ENCODE data around the gene TNP2.

The TNP2 gene

DNA sequence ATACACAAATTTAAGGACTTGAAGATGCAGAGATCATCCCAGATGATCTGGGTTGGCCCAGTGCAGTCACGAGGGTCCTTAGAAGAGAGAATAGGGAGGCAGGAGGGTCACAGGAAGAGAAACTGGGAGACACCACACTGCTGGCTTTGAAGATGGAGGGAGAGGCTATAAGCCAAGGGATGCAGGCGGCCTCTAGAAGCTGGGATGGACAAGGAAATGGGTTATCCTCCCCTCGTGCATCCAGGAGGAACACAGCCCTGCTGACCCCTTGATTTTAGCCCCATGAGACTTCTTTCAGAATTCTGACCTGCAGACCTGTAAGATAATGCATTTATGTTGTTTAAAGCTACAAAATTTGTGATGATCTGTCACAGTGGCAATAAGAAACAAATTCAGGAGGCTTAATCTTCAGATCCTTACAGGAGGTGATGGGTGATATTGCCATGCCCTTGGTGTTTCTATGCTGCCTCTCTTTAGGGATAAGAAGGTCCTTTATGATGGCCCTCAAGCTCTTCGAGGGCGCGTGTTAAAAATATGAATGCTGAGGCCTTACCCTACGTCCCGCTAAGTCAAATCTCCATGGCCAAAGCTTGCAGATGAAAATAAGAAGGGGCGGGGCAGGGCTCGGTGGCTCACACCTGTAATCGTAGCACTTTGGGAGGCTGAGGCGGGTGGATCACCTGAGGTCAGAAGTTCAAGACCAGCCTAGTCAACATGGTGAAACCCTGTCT is 8.6 kb upstream of the TNP2 start:
- no peak for DNase-seq
- no peak for TF ChIP-seq GATA1 (IDR thresholded peaks at IDR 0.05; ENCODE audit: low read depth, low read length)
- TF ChIP-seq POLR2A (IDR thresholded peaks at IDR 0.05; ENCODE audit: low read length) = no peak

DNA sequence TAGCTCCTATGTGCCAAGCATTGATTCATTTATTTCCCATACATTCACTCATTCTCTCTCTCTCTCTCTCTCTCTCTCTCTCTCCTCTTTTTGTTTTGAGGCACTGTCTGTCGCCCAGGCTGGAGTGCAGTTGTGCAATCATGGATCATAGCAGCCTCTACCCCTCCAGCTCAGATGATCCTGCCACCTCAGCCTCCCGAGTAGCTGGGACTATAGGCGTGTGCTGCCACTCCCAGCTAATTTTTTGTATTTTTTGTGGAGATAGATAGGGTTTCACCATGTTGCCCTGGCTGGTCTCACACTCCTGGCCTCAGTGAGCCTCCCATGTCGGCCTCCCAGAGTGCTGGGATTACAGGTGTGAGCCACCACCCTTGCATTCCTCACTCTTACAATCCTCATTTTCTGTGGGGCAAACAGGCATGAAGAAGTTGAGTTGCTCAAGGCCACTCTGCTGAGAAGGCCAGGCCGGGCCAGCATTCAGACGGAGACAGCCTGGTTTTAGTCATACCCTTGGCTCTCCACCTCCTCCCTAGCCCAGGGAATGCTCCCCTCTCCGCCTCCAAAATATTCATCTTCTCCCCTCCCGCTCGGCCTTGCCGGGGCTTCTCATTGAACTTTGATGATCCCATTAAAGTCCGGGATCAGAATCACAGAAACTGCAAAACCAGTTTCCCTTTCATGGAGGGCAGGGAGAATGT is 7.9 kb upstream of the TNP2 start:
- TF ChIP-seq POLR2A (IDR thresholded peaks at IDR 0.05; ENCODE audit: low read length) (no peak), GATA1 (IDR thresholded peaks at IDR 0.05; ENCODE audit: low read depth, low read length) (no peak)
- DNase-seq = no peak

DNA sequence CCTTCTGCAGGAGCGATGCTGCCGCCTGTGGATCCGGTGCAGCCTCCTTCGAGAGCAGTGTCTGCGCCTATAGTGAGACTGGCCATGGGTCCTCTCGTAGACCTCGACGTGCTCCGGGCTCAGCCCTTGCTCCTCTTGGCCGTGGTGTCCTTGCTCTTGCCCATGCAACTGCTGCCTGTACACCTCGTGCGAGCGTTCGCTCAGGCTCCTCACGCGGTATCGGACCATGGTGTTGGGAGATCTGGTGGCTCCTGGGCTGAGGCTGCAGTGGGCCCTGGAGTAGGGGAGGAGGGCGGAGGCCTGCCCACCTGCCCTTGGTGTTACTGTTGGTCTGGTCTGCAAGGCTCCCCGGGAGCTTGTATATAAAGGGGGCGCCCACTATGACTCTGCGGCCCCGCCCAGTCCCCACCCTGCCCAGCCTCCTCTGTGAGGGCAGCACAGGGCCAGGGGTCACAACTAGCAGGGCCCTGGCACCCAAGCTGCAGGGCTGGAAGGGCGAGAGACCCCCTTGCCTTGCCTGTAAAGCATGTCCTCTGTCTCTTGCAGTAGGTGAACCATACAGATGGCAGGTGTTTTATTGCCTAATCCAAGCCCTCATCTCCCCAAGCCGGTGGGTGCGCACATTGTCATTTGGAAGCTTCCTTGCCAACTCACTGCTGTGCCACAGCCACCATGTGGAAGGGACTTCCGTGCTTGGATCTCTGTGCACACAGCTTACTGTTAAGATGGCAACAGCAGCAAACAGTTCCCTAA is 7.2 kb upstream of the TNP2 start, which contains the start of gene PRM2:
Gene PRM2 (minus strand): TSS at position 338 of the 753 bp plus-strand sequence. CDS start 110 bp downstream, at position 228.
- TF ChIP-seq GATA1 (IDR thresholded peaks at IDR 0.05; ENCODE audit: low read depth, low read length) (no peak), POLR2A (IDR thresholded peaks at IDR 0.05; ENCODE audit: low read length) (no peak)
- no peak for DNase-seq

DNA sequence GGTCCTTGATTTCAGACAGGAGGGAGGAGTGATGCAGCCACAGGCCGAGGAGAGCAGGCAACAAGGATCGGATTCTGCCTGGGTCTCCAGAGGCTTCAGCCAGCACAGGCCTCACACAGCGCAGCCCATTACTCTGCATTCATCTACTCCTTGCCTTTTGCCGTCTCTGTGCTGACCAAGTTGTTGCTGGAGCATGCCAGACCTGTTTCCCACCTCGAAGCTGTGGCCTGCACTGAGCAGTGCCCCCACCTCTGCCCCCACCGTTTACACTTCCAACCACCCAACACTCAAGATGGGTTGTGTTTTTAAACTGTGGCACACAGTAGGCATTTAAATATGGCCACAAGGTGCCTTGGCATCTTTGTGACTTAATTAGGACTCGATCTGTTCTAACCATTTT is 5.8 kb upstream of the TNP2 start:
- no peak for DNase-seq
- no peak for TF ChIP-seq GATA1 (IDR thresholded peaks at IDR 0.05; ENCODE audit: low read depth, low read length)
- TF ChIP-seq POLR2A (IDR thresholded peaks at IDR 0.05; ENCODE audit: low read length) = no peak

DNA sequence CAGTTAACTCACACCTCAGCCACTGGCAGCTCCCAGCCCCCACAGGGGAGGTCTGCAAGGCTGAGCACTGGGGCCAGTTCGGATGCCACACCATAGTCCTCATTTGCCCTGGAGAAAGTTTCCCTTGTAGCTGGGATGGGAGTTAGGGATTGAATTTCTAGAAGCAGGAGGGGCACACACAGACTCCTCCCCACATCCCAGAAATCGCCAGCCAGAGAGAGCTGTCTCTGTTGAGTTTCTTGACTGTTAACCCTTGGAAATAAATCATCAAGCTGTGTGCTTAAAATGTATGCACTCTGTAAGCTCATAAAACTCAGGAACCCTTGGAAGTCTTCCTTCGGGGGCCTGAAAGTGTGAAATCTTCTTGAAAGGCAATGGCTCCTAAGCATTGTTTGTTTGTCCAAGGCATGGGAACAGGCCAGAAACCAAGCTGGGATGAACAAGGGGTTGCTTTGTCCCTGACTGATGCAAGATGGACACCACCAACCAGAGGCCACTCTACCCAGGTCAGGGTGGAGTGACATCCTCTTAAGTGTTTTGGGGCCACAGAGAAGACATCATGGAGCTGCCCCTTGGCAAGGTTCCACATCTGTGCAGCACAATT is 4.7 kb upstream of the TNP2 start:
- no peak for DNase-seq
- TF ChIP-seq POLR2A (IDR thresholded peaks at IDR 0.05; ENCODE audit: low read length) (no peak), GATA1 (IDR thresholded peaks at IDR 0.05; ENCODE audit: low read depth, low read length) (no peak)

DNA sequence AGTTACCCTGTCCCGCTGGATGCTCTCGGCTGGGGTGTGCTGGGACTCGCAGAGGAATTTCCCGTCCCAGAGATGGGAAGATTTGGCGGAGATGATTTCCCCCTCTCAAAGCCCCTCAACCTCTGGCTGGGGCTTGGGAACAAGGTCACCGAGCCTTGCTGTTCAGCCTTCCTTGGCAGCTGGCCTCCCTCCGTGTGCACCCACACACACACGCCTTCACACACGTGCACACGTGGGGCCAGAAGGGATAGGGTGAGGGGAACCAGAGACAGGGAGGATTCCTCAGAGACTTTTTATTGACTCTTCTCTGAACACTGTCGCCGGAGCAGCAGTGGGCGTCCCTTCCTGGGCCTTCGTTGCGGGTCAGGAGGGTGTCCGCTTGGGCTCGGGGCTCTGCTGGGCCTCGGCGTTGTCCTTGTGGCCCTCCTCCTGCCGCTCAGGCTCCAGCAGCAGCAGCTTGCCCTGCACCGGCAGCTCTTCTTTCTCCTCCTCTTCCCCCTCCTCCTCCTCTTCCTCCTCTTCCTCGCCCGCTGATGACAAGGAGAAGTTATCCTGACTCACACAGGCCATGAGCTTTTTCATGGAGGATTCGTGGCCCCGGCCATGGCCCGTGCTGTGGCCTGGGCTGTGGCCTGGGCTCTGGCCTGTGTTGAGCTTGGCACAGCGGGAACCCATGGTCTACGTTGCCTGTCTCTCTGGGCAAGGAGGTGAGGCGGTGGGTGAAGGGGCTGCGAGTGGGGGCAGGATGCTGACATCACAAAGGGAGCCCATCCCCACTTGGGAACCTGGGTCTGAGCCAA is 4.0 kb upstream of the TNP2 start, which contains the start of gene PRM3:
Gene PRM3 (minus strand): TSS at position 709 of the 800 bp plus-strand sequence. CDS start 34 bp downstream, at position 675.
- TF ChIP-seq POLR2A (IDR thresholded peaks at IDR 0.05; ENCODE audit: low read length) (no peak), GATA1 (IDR thresholded peaks at IDR 0.05; ENCODE audit: low read depth, low read length) (no peak)
- no peak for DNase-seq

DNA sequence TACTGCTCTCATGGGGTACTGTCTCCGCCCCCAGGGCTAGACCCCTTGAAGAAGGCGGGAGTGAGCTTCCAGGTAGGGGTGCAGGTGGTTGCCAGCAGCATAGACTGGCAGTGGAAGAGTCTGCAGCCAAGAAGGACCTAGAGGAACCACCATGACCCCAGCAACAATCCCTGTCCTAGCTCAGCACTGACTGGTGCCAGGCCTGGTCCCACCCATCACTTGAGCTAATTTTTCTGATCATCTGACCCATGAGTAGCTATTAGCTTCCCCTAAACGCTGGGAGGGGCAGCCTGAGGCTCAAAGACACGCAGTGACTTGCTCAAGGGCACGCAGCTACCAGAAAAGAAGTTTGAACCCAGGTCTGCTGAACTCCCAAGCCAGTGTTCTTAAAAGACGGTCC is 3.4 kb upstream of the TNP2 start:
- TF ChIP-seq GATA1 (IDR thresholded peaks at IDR 0.05; ENCODE audit: low read depth, low read length) (no peak), POLR2A (IDR thresholded peaks at IDR 0.05; ENCODE audit: low read length) (no peak)
- DNase-seq = no peak

DNA sequence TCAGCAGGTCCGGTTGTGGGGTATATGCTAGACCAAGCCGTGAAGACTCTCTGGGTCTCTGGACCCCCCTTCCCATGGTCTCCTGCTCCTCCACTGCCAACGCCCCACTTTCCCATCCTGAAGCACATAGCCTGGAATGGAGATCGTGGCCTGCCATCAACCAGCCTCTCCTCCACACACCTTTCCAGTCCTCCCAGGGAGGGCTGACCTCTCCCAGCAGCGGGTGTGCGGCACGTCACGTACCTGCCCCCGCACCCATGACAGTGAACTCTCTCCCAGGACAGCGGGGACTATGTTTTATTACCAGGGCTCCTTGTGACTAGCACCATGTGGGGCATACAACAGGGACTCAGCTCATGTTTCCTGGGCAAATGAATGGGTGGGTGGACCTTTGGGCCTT is 2.5 kb upstream of the TNP2 start:
- no peak for DNase-seq
- no peak for TF ChIP-seq GATA1 (IDR thresholded peaks at IDR 0.05; ENCODE audit: low read depth, low read length)
- no peak for TF ChIP-seq POLR2A (IDR thresholded peaks at IDR 0.05; ENCODE audit: low read length)

DNA sequence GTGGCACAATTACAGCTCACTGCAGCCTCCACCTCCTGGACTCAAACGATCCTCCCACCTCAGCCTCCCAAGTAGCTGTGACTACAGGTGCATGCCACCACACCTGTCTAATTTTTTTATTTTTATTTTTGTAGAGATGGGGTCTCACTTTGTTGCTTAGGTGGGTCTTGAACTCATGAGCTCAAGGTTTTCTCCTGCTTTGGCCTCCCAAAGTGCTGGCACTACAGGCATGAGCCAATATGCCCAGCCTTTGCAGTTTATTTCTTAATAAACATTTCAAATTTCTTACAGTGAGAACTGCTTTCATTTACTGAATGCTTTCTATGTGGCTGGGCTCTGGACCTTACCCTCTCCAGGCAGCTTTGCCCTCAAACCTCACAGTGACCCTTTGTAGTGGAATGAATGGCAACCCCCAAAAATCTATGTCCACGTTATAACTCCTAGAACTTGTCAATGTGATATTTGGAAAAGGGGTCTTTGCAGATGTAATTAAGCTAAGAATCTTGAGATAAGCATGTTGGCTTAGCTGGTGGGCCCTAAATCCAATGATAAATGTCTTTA is 1.6 kb upstream of the TNP2 start:
- TF ChIP-seq GATA1 (IDR thresholded peaks at IDR 0.05; ENCODE audit: low read depth, low read length) (no peak), POLR2A (IDR thresholded peaks at IDR 0.05; ENCODE audit: low read length) (no peak)
- no peak for DNase-seq

DNA sequence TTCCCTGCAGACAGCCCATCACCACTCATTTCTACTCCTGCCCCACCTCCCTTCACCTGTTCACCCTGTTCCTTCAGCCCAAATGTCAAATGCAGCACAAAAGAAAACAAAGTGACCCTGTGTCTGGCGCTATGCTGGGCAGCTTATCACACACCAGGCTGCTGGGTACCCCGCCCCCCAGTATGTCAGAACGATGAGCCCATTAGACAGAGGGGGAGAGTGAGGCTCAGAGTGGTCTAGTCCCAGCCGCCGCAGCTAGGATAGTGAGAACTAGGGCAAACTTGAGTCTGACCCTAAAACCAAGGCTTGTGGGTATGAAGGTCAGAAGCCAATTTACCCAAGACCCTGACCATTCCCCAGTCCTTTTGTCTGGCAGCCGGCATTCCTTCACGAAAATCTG is 4.0 kb downstream of the TNP2 start:
- TF ChIP-seq POLR2A (IDR thresholded peaks at IDR 0.05; ENCODE audit: low read length) (no peak), GATA1 (IDR thresholded peaks at IDR 0.05; ENCODE audit: low read depth, low read length) (no peak)
- DNase-seq = no peak

DNA sequence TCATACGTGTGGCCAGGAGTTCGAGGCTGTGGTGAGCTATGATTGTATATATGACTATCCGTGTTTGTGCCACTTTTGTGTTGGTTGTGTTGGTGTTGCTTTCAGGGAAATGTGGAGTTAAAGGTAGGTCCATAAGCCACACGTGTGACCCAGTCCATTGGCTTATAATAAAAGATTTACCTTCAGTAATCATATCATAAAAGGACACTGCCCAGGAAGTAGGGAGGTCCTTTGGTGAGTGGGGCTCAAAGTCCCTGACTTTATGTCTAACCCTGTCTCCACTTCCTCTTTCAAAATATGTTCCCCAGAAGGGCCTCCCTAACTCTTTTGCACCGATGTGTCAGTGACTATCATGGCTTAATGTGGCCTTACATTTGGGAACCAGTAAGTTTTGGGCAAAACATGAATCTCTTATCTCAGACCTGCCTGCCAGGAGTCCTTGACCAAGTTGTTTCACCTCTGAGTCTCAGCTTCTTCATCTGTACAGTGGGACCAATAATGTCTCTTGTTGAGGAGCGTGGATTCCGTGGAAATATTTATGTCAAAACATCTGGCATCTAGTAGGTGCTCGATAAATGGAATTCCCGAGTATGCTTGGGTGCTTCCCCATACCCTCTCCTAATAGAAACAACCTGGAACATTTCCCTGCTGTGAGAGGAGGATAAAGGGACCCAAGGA is 4.8 kb downstream of the TNP2 start:
- TF ChIP-seq POLR2A (IDR thresholded peaks at IDR 0.05; ENCODE audit: low read length) (no peak), GATA1 (IDR thresholded peaks at IDR 0.05; ENCODE audit: low read depth, low read length) (no peak)
- DNase-seq = no peak

DNA sequence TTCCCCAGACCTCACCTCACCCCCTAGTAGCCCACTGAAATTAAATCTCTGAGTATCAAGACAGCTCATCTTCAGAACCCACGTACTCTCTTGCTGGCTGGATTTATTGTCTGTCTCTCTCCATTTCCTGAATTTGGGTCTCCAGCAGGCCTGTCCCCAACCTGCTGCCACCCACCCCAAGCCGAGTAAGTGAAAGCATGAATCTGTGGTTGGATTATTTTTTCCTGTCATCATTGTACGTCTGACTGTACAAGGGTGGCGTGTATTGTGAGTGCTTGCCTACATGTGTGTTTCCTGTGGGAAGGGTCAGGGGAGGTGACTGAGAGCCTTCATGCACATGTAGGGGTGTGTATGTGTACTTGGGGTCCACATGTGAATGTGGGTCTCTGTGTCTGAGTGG is 5.4 kb downstream of the TNP2 start:
- DNase-seq = no peak
- TF ChIP-seq GATA1 (IDR thresholded peaks at IDR 0.05; ENCODE audit: low read depth, low read length) = no peak
- TF ChIP-seq POLR2A (IDR thresholded peaks at IDR 0.05; ENCODE audit: low read length) = no peak

Measured in erythroblast (primary cell).